H1 (cell line): Measurements from ENCODE around the gene SHROOM4. TPM values are rescaled to one million over a fixed set of nuclear protein-coding genes. Genes with fewer than 3 reads are reported as not detected.

ENCODE experiments used
- CHD2 ChIP-seq: IDR thresholded peaks from 2 replicates; pipeline ENCODE4 v1.6.1; 2012; ENCODE audit warnings: low read length, improper control_type of control experiment
- GABPA ChIP-seq: IDR thresholded peaks from 2 replicates; pipeline ENCODE4 v1.6.1; 2011; ENCODE audit warnings: mild to moderate bottlenecking, low read length, moderate library complexity, borderline replicate concordance; ENCODE audit not compliant: insufficient read depth
- GTF2F1 ChIP-seq: IDR thresholded peaks from 2 replicates; pipeline ENCODE4 v1.6.1; 2012; ENCODE audit warnings: low read depth, low read length, improper control_type of control experiment, borderline replicate concordance
- JUN ChIP-seq: IDR thresholded peaks from 2 replicates; pipeline ENCODE4 v1.6.1; 2011; ENCODE audit warnings: low read depth, mild to moderate bottlenecking, improper control_type of control experiment, low read length
- KDM1A ChIP-seq: fragments of 200-600, 300-600 bp; sonication (generic); IDR thresholded peaks from 2 replicates; pipeline ENCODE4 v1.7.1; 2016; ENCODE audit warnings: mild to moderate bottlenecking, low read length, borderline replicate concordance
- SRF ChIP-seq: IDR thresholded peaks from 2 replicates; pipeline ENCODE4 v1.6.1; 2011; ENCODE audit warnings: mild to moderate bottlenecking, low read depth, low read length, moderate library complexity
- TAF1 ChIP-seq: IDR thresholded peaks from 2 replicates; pipeline ENCODE4 v1.6.1; 2011; ENCODE audit warnings: mild to moderate bottlenecking, low read depth, low read length
- polyA plus RNA-seq, 7 experiments: library from polyadenylated mRNA; depleted of rRNA in 3 of 7; stranded (reverse) in 5 of 7; unstranded in 2 of 7; fragments of >200 nt in 5 of 7; fragments of 200-250 nt in 2 of 7; gene quantifications; 1 replicate in 5 of 7; 2 replicates in 1 of 7; 4 replicates in 1 of 7; pipeline versions ENCODE4 v1.2.1 to v1.2.3, GENCODE V29; 2011 to 2013; ENCODE audit warnings: missing spikeins in 2 of 7, mixed read lengths in 2 of 7
- total RNA-seq: library from RNA; stranded (reverse); fragmentation: NEBNext Ultra II Directional; extraction: Animal tissue kit (Norgen Biotek cat#: 25700); gene quantifications from 2 replicates; pipeline ENCODE4 v1.2.1, GENCODE V29; 2021

The SHROOM4 gene
- total and polyA plus RNA-seq, 2 of the 8 experiments (the other 6 are each of a cell fraction or from before 2014, with no cell fraction given) = 1.6 to 5.6 TPM

GRCh38 chrX:50622751-50623150, 191.2 kb downstream of the SHROOM4 start (continued):
- TF ChIP-seq CHD2 = no peak
- no peak for TF ChIP-seq SRF
- no peak for TF ChIP-seq GTF2F1
- no peak for TF ChIP-seq JUN
- TF ChIP-seq GABPA = no peak
- no peak for TF ChIP-seq TAF1
- no peak for TF ChIP-seq KDM1A
